ENCODE measurements around the gene FTO. TPM values are rescaled to one million over a fixed set of nuclear protein-coding genes. Genes with fewer than 3 reads are reported as not detected.

Gene FTO
- total RNA-seq, 4 donors from 2014 or later, result 63.2 to 151 (median 105) TPM

DNA sequence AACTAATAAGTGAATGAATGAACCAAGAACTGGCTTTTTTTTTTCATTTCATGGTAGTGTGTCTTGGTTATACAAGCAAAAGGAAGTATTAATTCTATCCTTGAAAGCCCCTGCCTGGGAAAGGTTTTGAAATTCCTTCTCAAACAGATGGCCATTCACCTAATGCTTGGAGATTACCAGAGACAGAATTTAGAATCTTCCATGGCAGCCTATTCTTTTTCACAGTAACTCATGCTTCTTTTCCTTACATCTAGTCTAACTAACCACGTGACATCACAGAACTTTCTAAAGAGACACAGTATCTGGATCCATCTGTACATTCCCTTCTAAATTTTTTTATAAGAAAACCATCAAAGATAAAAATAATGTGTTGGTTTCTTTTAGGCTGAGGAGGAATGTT, 151.6 kb downstream of the FTO start:
- Histone ChIP-seq H3K27ac (no peak overlapping the region), H3K4me1 (peaks cover 0 to 4% of the 10 kb centered on the region in 2 donors), H3K4me3 (no peak overlapping the region), H3K27me3 (no peaks in the 10 kb centered on the region), H3K9me3 (no peaks in the 10 kb centered on the region), H3K36me3 (no peaks in the 10 kb centered on the region)
- TF ChIP-seq POLR2A (IDR thresholded peaks at IDR 0.05), result no peak
- TF ChIP-seq, protein P1, sequence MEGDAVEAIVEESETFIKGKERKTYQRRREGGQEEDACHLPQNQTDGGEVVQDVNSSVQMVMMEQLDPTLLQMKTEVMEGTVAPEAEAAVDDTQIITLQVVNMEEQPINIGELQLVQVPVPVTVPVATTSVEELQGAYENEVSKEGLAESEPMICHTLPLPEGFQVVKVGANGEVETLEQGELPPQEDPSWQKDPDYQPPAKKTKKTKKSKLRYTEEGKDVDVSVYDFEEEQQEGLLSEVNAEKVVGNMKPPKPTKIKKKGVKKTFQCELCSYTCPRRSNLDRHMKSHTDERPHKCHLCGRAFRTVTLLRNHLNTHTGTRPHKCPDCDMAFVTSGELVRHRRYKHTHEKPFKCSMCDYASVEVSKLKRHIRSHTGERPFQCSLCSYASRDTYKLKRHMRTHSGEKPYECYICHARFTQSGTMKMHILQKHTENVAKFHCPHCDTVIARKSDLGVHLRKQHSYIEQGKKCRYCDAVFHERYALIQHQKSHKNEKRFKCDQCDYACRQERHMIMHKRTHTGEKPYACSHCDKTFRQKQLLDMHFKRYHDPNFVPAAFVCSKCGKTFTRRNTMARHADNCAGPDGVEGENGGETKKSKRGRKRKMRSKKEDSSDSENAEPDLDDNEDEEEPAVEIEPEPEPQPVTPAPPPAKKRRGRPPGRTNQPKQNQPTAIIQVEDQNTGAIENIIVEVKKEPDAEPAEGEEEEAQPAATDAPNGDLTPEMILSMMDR (IDR thresholded peaks at IDR 0.05), result no peak
- no peak for DNase-seq
- intact Hi-C loops (cut with DNase I; ENCODE audit: low total_unique reads), result no loop called here

DNA sequence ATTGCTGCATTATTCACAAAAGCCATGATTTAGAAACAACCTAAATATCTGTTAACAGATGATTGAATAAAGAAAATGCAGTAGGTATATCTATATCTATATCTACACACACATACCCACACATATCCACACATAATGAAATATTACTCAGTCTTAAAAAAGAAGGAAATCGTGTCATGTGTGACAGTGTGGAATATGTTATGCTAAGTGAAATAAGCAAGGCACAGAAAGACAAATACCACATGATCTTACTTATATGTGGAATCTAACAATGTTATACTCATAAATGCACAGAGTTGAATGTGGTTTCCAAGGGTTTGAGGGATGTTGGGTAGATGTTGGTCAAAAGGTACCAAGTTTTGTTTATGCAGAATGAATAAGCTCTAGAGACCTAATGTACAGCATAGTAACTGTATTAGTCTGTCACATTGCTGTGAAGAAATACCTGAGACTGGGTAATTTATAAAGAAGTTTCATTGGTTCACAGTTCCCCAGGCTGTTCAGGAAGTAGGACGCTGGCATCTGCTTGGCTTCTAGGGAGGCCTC, 156.1 kb downstream of the FTO start:
- DNase-seq, result no peak
- TF ChIP-seq POLR2A (IDR thresholded peaks at IDR 0.05), result no peak
- TF ChIP-seq, protein P1 (IDR thresholded peaks at IDR 0.05), result no peak
- intact Hi-C loops (cut with DNase I; ENCODE audit: low total_unique reads), result no loop called here

DNA sequence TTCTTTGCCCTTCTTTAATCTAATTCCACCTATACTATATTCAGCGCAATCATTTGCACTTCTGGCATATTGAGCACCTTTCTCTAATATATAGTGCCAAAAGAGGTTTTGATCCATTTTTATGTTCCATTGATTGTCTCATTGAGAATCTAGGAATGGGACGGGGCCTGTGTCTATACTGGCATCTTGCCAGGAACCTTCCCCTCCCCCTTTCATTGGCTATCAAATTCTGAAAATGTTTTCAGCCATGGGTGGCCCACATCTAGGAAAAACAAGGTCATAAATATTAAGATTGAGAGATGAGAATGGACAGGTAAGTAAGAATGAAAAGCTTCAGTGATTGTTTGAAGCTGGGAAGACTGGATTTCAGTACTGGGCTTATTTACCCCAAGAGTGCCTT, 159.9 kb downstream of the FTO start:
- intact Hi-C loops (cut with DNase I; ENCODE audit: low total_unique reads), result no loop called here
- no peak for DNase-seq

More for the DNA sequence above, 156.1 kb downstream of the FTO start:
- H3K4me3 ChIP-seq, result no peak overlapping the region
- H3K27me3 ChIP-seq, result no peaks in the 10 kb centered on the region
- no peaks in the 10 kb centered on the region for H3K4me1 ChIP-seq
- no peak overlapping the region for H3K27ac ChIP-seq
- H3K9me3 ChIP-seq, result no peaks in the 10 kb centered on the region
- no peaks in the 10 kb centered on the region for H3K36me3 ChIP-seq

DNA sequence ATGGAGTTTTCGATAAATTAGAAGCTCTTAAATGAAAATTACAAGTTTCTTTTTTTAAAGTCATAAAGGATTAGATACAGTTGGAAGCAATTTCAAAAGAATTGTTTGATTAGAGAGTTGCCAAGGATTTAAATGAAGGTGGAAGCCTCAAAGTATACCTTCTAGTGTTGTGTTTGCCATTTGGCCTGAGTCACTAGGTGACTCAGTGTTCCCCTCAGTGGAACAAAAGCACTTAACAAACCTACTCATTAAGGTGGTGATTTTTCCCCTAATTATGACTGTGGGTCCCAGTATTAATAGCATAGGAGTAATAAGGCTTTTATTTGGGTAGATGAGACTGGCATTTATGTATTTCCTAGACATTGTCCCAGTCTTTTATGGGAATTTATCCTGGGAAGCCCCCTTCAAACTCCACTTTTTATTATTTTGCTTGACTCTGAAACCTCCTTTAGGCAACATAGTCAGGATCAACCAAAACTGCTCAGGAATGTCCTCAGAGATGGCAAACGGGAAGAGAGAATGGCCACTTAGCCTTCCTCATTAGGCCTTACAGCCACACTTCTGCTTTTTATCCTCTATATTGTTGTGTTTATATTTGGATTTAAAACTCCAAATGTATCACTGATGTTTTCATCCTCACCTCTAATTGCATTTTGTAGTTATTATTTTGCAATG, 161.0 kb downstream of the FTO start:
- TF ChIP-seq POLR2A (IDR thresholded peaks at IDR 0.05), result no peak
- TF ChIP-seq, protein P1 (IDR thresholded peaks at IDR 0.05), result no peak
- Histone ChIP-seq H3K4me1 (no peaks in the 10 kb centered on the region), H3K27me3 (no peaks in the 10 kb centered on the region), H3K9me3 (no peaks in the 10 kb centered on the region), H3K36me3 (no peaks in the 10 kb centered on the region), H3K27ac (no peak overlapping the region), H3K4me3 (no peak overlapping the region)
- DNase-seq, result no peak
- intact Hi-C loops (cut with DNase I; ENCODE audit: low total_unique reads), result no loop called here

More for the DNA sequence above, 159.9 kb downstream of the FTO start:
- Histone ChIP-seq H3K4me3 (no peak overlapping the region), H3K4me1 (no peaks in the 10 kb centered on the region), H3K9me3 (no peaks in the 10 kb centered on the region), H3K27me3 (no peaks in the 10 kb centered on the region), H3K27ac (no peak overlapping the region), H3K36me3 (no peaks in the 10 kb centered on the region)
- no peak for TF ChIP-seq POLR2A (IDR thresholded peaks at IDR 0.05)
- TF ChIP-seq, protein P1 (IDR thresholded peaks at IDR 0.05), result no peak

DNA sequence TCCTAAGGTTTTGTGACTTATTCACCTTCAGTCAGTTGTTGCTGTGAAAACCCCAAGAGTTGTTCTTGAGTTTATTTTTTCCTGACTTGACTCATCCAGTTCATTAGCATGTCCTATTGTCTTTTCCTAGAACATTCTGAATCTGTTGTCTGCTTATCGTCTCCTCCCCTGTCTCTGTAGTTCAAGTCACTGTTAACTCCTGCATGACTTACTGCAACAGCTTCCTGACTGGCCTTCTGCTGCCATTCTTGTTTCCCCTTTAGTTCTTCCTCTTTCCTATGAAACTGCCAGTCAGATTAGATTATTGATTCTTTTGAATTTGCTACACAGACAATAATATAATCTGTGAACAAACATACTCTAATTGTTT, 161.5 kb downstream of the FTO start:
- no peak for TF ChIP-seq POLR2A (IDR thresholded peaks at IDR 0.05)
- TF ChIP-seq, protein P1 (IDR thresholded peaks at IDR 0.05), result no peak
- Histone ChIP-seq H3K4me3 (no peak overlapping the region), H3K36me3 (no peaks in the 10 kb centered on the region), H3K4me1 (no peaks in the 10 kb centered on the region), H3K9me3 (no peaks in the 10 kb centered on the region), H3K27me3 (no peaks in the 10 kb centered on the region), H3K27ac (no peak overlapping the region)
- DNase-seq, result no peak
- intact Hi-C loops (cut with DNase I; ENCODE audit: low total_unique reads), result no loop called here

Data from uterus (tissue), 4 donors.